Endothelial cell of umbilical vein (primary cell): ENCODE results near the gene CAPNS2. TPM values are rescaled to one million over a fixed set of nuclear protein-coding genes. Genes with fewer than 3 reads are reported as not detected.

Experiments used
- BruUV-seq: library from RNA; stranded (reverse); fragments of 400-500 nt; replicated peaks from 2 replicates; lab custom pipeline; 2021; lab: Mats Ljungman, UMichigan
- CTCF ChIA-PET: fragments of 300-600, 350-600 bp; sonication (Branson Sonifier 250); formaldehyde crosslinking; loops from one replicate; lab custom pipeline; 2021; ENCODE audit warnings: antibody characterized with exemption, inconsistent platforms; lab: Charles Lee
- POLR2A ChIA-PET: fragments of 300-600, 350-600 bp; sonication (Branson Sonifier 250); formaldehyde crosslinking; loops from one replicate; lab custom pipeline; 2021; ENCODE audit warnings: antibody characterized with exemption, inconsistent platforms; lab: Charles Lee
- DNase-seq: peaks from one replicate; pipeline ENCODE4 v3.0.0-alpha.2; 2011; ENCODE audit warnings: low read depth, low spot score
- FAIRE-seq: peaks from 2 replicates; lab custom pipeline; 2011; peaks lifted over from hg19 to GRCh38; lab: Jason Lieb, UNC
- H2AFZ ChIP-seq: 2 replicates; pipeline ENCODE4 v1.6.0; 2012; ENCODE audit warnings: low read depth, low read length, control low read depth, inconsistent platforms
- H3K27ac ChIP-seq: 2 replicates; pipeline ENCODE4 v1.5.1; 2011; ENCODE audit warnings: low read depth, mild to moderate bottlenecking, control low read depth, low read length, moderate library complexity; ENCODE audit not compliant: insufficient read depth
- H3K27me3 ChIP-seq, 2 experiments: 2 replicates each; pipeline versions ENCODE4 v1.6.0 to v1.6.1; 2011; ENCODE audit warnings: low read length in 2 of 2, mixed read lengths in 1 of 2; ENCODE audit not compliant: control insufficient read depth in 2 of 2, insufficient read depth in 2 of 2
- H3K36me3 ChIP-seq, 2 experiments: 2 replicates in 1 of 2; 3 replicates in 1 of 2; pipeline ENCODE4 v1.5.1; 2011; ENCODE audit warnings: low read length in 2 of 2, mild to moderate bottlenecking in 1 of 2, moderate library complexity in 1 of 2; ENCODE audit not compliant: control insufficient read depth in 2 of 2, insufficient read depth in 2 of 2; ENCODE audit errors: extremely low read depth in 1 of 2
- H3K4me1 ChIP-seq: 3 replicates; pipeline ENCODE4 v1.5.1; 2011; ENCODE audit warnings: mild to moderate bottlenecking, low read length; ENCODE audit not compliant: control insufficient read depth, insufficient read depth; ENCODE audit errors: extremely low read depth
- H3K4me2 ChIP-seq: 2 replicates; pipeline ENCODE4 v1.6.1; 2011; ENCODE audit warnings: low read length, control low read depth, mixed read lengths; ENCODE audit not compliant: insufficient read depth
- H3K4me3 ChIP-seq, 3 experiments: fragments of 200-600 bp in 1 of 3; sonication (generic), shearing (Covaris generic) in 1 of 3; replicated peaks in 1 of 3; 2 replicates each; pipeline ENCODE4 v1.5.1; 2011 to 2016; ENCODE audit warnings: control low read depth in 3 of 3, low read length in 3 of 3, mild to moderate bottlenecking in 2 of 3, inconsistent platforms in 1 of 3, low read depth in 1 of 3, moderate library complexity in 1 of 3; ENCODE audit not compliant: insufficient read depth in 1 of 3
- H3K79me2 ChIP-seq: 2 replicates; pipeline ENCODE4 v1.6.0; 2012; ENCODE audit warnings: low read length, inconsistent platforms; ENCODE audit not compliant: control insufficient read depth, insufficient read depth
- H3K9ac ChIP-seq: replicated peaks from 2 replicates; pipeline ENCODE3; 2011; ENCODE audit warnings: low read length, control low read depth; ENCODE audit not compliant: insufficient read depth; ENCODE audit errors: extremely low read depth
- H3K9me1 ChIP-seq: replicated peaks from 3 replicates; pipeline ENCODE4 v1.6.0; 2011; ENCODE audit warnings: mild to moderate bottlenecking, low read length; ENCODE audit not compliant: control insufficient read depth, insufficient read depth; ENCODE audit errors: extremely low read depth
- H3K9me3 ChIP-seq: replicated peaks from 2 replicates; pipeline ENCODE4 v1.5.1; 2012; ENCODE audit warnings: low read length, inconsistent platforms; ENCODE audit not compliant: control insufficient read depth, insufficient read depth
- H4K20me1 ChIP-seq: replicated peaks from 2 replicates; pipeline ENCODE3; 2011; ENCODE audit warnings: mild to moderate bottlenecking, low read length; ENCODE audit not compliant: control insufficient read depth, insufficient read depth; ENCODE audit errors: extremely low read depth
- EZH2 ChIP-seq: IDR thresholded peaks from 2 replicates; pipeline ENCODE4 v1.6.1; 2012; ENCODE audit warnings: borderline replicate concordance, low read depth, mild to moderate bottlenecking, moderate library complexity, low read length, inconsistent platforms; ENCODE audit not compliant: severe bottlenecking
- FOS ChIP-seq: IDR thresholded peaks from 2 replicates; pipeline ENCODE4 v1.6.1; 2011; ENCODE audit warnings: mild to moderate bottlenecking, low read length, moderate library complexity, borderline replicate concordance; ENCODE audit not compliant: insufficient read depth
- GATA2 ChIP-seq: IDR thresholded peaks from 2 replicates; pipeline ENCODE4 v1.7.0; 2011; ENCODE audit warnings: low read depth, mild to moderate bottlenecking, moderate library complexity, mixed read lengths, low read length; ENCODE audit not compliant: insufficient read length, insufficient read depth
- JUN ChIP-seq: IDR thresholded peaks from 2 replicates; pipeline ENCODE4 v1.6.1; 2011; ENCODE audit warnings: borderline replicate concordance, low read depth; ENCODE audit not compliant: insufficient read length, insufficient read depth
- MYC ChIP-seq: IDR thresholded peaks from one replicate; pipeline ENCODE4 v1.6.1; 2011; ENCODE audit warnings: mild to moderate bottlenecking, low read depth, low read length
- POLR2A ChIP-seq: IDR thresholded peaks from 2 replicates; pipeline ENCODE4 v1.6.1; 2012; ENCODE audit warnings: low read depth, mild to moderate bottlenecking, control low read depth, low read length
- POLR2AphosphoS5 ChIP-seq: IDR thresholded peaks from 2 replicates; pipeline ENCODE4 v1.6.1; 2012; ENCODE audit warnings: low read depth, mild to moderate bottlenecking, control low read depth, low read length, moderate library complexity; ENCODE audit not compliant: insufficient read depth
- dilution Hi-C: fragments of 300-500 bp; cut with MboI; formaldehyde crosslinking; loops from one replicate; pipeline ENCODE4 v1.15.0; 2019; ENCODE audit warnings: low sequenced_read_pairs; ENCODE audit not compliant: extremely low pct_ligation_motif_present
- intact Hi-C: fragments of 100-400 bp; cut with micrococcal nuclease; formaldehyde crosslinking; loops from one replicate; pipeline ENCODE4 v1.10.0; 2022
- polyA plus RNA-seq, 4 experiments: library from polyadenylated mRNA; depleted of rRNA in 3 of 4; stranded (reverse) in 3 of 4; unstranded in 1 of 4; fragments of >200 nt; gene quantifications; 2 replicates each; pipeline versions ENCODE4 v1.2.1 to v1.2.3, GENCODE V29; 2011 to 2012; ENCODE audit warnings: missing spikeins in 1 of 4
- total RNA-seq: library from RNA; stranded (reverse); gene quantifications from 2 replicates; pipeline ENCODE4 v1.2.3, GENCODE V29; 2021
- TF ChIP-seq, protein P1 (sequence below), 2 donors: IDR thresholded peaks; 1 replicate in 1 of 2; 2 replicates in 1 of 2; pipeline ENCODE4 v1.5.1; 2011; ENCODE audit warnings: low read length in 2 of 2, mild to moderate bottlenecking in 2 of 2, moderate library complexity in 2 of 2, control low read depth in 1 of 2, inconsistent platforms in 1 of 2, low read depth in 1 of 2; ENCODE audit not compliant: insufficient read depth in 1 of 2; ENCODE audit errors: extremely low read depth in 1 of 2
- TF ChIP-seq, protein P2 (sequence below): IDR thresholded peaks from 2 replicates; pipeline ENCODE4 v1.6.1; 2011; ENCODE audit not compliant: insufficient read depth, insufficient read length

CAPNS2 gene
- total and polyA plus RNA-seq, 2 donors (not counting 3 experiments of a cell fraction or from before 2014, with no cell fraction given) = 1.4 to 3.2 TPM

DNA sequence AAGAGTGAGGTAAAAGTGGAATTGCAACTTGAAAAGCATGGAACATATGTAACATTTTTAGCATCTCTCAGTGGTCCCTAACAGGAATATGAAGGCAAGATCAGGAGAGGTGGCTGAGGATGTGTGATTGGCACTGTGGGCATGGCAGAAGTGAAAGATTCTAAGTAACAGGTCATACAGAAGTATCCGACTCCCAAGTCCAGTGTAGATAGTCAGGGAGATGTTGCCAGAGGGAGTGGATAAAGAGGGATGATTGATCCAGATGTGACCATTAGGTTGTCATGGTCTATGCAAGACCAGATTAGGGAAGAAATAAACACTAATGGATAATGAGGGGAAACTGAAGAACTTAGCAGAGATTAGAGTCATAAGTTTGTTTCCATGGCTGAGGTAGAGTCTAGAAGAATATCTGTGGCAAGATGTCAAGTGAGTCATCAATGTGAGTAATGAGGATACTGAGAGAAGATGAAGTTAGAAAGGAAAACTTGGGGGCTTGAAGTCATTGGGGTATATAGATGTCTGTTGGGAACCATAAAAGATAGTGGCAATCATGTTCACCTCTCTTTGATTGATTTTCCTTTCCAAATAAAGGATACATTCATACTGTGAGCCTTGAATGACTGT is 23.9 kb upstream of the CAPNS2 start:
- H3K9me3 ChIP-seq = no peaks in the 10 kb centered on the region
- H3K27ac ChIP-seq = peak overlapping the region; percentile 55
- intact Hi-C loops (loop anchor here (1.0 to 2.0 kb wide), 4 partner anchors 16 to 159 kb away; no protein-coding TSS in a partner anchor), dilution Hi-C loops (no loop called here)
- H3K4me3 ChIP-seq = no peak overlapping the region
- BruUV-seq = no TSS peak
- no peaks in the 10 kb centered on the region for H3K79me2 ChIP-seq
- no peak overlapping the region for H2AFZ ChIP-seq
- no peaks in the 10 kb centered on the region for H4K20me1 ChIP-seq
- peak; percentile 69 for DNase-seq
- peak overlapping the region; percentile 35 for H3K4me2 ChIP-seq
- ChIA-PET POLR2A (no interaction called here), CTCF (interaction anchor here (0.9 to 5.6 kb wide), 6 partner anchors 10 to 775 kb away, joined by 3 to 28 read pairs (median 8); no protein-coding TSS in a partner anchor)
- peaks cover 4 to 23% of the 10 kb centered on the region in 2 experiments for H3K36me3 ChIP-seq
- H3K27me3 ChIP-seq = no peaks in the 10 kb centered on the region
- TF ChIP-seq JUN (peak; percentile 76), FOS (peak; percentile 79), MYC (no peak), POLR2A (no peak), POLR2AphosphoS5 (no peak), EZH2 (no peak), GATA2 (no peak)
- TF ChIP-seq, protein P1, sequence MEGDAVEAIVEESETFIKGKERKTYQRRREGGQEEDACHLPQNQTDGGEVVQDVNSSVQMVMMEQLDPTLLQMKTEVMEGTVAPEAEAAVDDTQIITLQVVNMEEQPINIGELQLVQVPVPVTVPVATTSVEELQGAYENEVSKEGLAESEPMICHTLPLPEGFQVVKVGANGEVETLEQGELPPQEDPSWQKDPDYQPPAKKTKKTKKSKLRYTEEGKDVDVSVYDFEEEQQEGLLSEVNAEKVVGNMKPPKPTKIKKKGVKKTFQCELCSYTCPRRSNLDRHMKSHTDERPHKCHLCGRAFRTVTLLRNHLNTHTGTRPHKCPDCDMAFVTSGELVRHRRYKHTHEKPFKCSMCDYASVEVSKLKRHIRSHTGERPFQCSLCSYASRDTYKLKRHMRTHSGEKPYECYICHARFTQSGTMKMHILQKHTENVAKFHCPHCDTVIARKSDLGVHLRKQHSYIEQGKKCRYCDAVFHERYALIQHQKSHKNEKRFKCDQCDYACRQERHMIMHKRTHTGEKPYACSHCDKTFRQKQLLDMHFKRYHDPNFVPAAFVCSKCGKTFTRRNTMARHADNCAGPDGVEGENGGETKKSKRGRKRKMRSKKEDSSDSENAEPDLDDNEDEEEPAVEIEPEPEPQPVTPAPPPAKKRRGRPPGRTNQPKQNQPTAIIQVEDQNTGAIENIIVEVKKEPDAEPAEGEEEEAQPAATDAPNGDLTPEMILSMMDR (IDR thresholded peaks at IDR 0.05; ENCODE audit: extremely low read depth in 1 of 2, insufficient read depth in 1 of 2, low read depth in 1 of 2, low read length in 2 of 2) = no peak
- TF ChIP-seq, protein P2, sequence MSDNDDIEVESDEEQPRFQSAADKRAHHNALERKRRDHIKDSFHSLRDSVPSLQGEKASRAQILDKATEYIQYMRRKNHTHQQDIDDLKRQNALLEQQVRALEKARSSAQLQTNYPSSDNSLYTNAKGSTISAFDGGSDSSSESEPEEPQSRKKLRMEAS = no peak
- H3K4me1 ChIP-seq = peaks cover 19% of the 10 kb centered on the region
- no peaks in the 10 kb centered on the region for H3K9me1 ChIP-seq
- no peak overlapping the region for H3K9ac ChIP-seq
- peak; percentile 74 for FAIRE-seq
